Mesenchymal stem cell (in vitro differentiated cells and primary cell): Measurements from ENCODE around the gene GRAMD4.

Experiments used
- DNase-seq: peaks from one replicate; pipeline ENCODE4 v3.0.0-alpha.2; 2013
- H2AFZ ChIP-seq: one replicate; pipeline ENCODE4 v1.6.1; 2013; ENCODE audit warnings: low read depth, mild to moderate bottlenecking, control low read depth, inconsistent platforms, low read length, moderate library complexity
- H2AK5ac ChIP-seq: 2 replicates; pipeline ENCODE4 v1.6.1; 2013; ENCODE audit warnings: low read length, moderate library complexity, mild to moderate bottlenecking, inconsistent platforms; ENCODE audit not compliant: severe bottlenecking
- H2BK120ac ChIP-seq: one replicate; pipeline ENCODE4 v1.6.1; 2013; ENCODE audit warnings: low read depth, mild to moderate bottlenecking, inconsistent platforms, low read length, moderate library complexity
- H2BK12ac ChIP-seq, 2 experiments: one replicate each; pipeline ENCODE4 v1.6.1; 2013; ENCODE audit warnings: inconsistent platforms in 2 of 2, low read length in 2 of 2, mild to moderate bottlenecking in 2 of 2, moderate library complexity in 2 of 2, control low read depth in 1 of 2
- H2BK15ac ChIP-seq: one replicate; pipeline ENCODE4 v1.6.1; 2013; ENCODE audit warnings: mild to moderate bottlenecking, low read depth, inconsistent platforms; ENCODE audit not compliant: poor library complexity, severe bottlenecking
- H2BK5ac ChIP-seq: 2 replicates; pipeline ENCODE4 v1.6.1; 2013; ENCODE audit warnings: low read depth, mild to moderate bottlenecking, low read length, control low read depth, inconsistent platforms; ENCODE audit not compliant: poor library complexity, severe bottlenecking
- H3K14ac ChIP-seq, 2 experiments: one replicate each; pipeline ENCODE4 v1.6.1; 2013; ENCODE audit warnings: inconsistent platforms in 2 of 2, low read length in 2 of 2, control low read depth in 1 of 2, mild to moderate bottlenecking in 1 of 2, moderate library complexity in 1 of 2
- H3K18ac ChIP-seq, 2 experiments: one replicate each; pipeline ENCODE4 v1.6.1; 2013; ENCODE audit warnings: inconsistent platforms in 2 of 2, low read length in 2 of 2, control low read depth in 1 of 2, low read depth in 1 of 2, mild to moderate bottlenecking in 1 of 2
- H3K23ac ChIP-seq, 2 experiments: one replicate each; pipeline ENCODE4 v1.6.1; 2013; ENCODE audit warnings: inconsistent platforms in 2 of 2, low read length in 2 of 2, mild to moderate bottlenecking in 2 of 2, moderate library complexity in 2 of 2, control low read depth in 1 of 2
- H3K27ac ChIP-seq: 2 replicates; pipeline ENCODE4 v1.5.1; 2013; ENCODE audit warnings: mild to moderate bottlenecking, moderate library complexity, low read length, control low read depth, inconsistent platforms; ENCODE audit not compliant: poor library complexity, severe bottlenecking
- H3K27me3 ChIP-seq, 2 experiments: 2 replicates each; pipeline versions ENCODE4 v1.6.1 to v1.7.0; 2013; ENCODE audit warnings: low read length in 2 of 2, mild to moderate bottlenecking in 2 of 2, moderate library complexity in 2 of 2, control low read depth in 1 of 2, inconsistent platforms in 1 of 2; ENCODE audit not compliant: control insufficient read depth in 1 of 2, insufficient read depth in 1 of 2
- H3K36me3 ChIP-seq, 2 experiments: 2 replicates each; pipeline versions ENCODE4 v1.6.1 to v1.7.0; 2013; ENCODE audit warnings: low read length in 2 of 2, control low read depth in 1 of 2, inconsistent platforms in 1 of 2, low read depth in 1 of 2, mild to moderate bottlenecking in 1 of 2; ENCODE audit not compliant: insufficient read depth in 2 of 2, control insufficient read depth in 1 of 2
- H3K4ac ChIP-seq, 2 experiments: one replicate each; pipeline ENCODE4 v1.6.1; 2013; ENCODE audit warnings: inconsistent platforms in 2 of 2, low read length in 2 of 2, mild to moderate bottlenecking in 2 of 2, moderate library complexity in 2 of 2, control low read depth in 1 of 2, low read depth in 1 of 2
- H3K4me1 ChIP-seq: 2 replicates; pipeline ENCODE4 v1.6.1; 2013; ENCODE audit warnings: low read depth, low read length, control low read depth; ENCODE audit not compliant: control insufficient read depth, insufficient read depth
- H3K4me2 ChIP-seq: 2 replicates; pipeline ENCODE4 v1.6.1; 2013; ENCODE audit warnings: low read length, mild to moderate bottlenecking, inconsistent platforms; ENCODE audit not compliant: poor library complexity, severe bottlenecking
- H3K4me3 ChIP-seq, 2 experiments: 2 replicates each; pipeline versions ENCODE4 v1.5.1 to v1.7.0; 2013; ENCODE audit warnings: low read length in 2 of 2, mild to moderate bottlenecking in 2 of 2, control low read depth in 1 of 2, low read depth in 1 of 2; ENCODE audit not compliant: insufficient read depth in 1 of 2
- H3K79me1 ChIP-seq: replicated peaks from 2 replicates; pipeline ENCODE4 v1.6.1; 2013; ENCODE audit warnings: mild to moderate bottlenecking, control low read depth, low read length, inconsistent platforms; ENCODE audit not compliant: poor library complexity, severe bottlenecking
- H3K9ac ChIP-seq: 2 replicates; pipeline ENCODE4 v1.7.0; 2013; ENCODE audit warnings: mild to moderate bottlenecking, low read length, moderate library complexity
- H3K9me3 ChIP-seq: 2 replicates; pipeline ENCODE4 v1.7.0; 2013; ENCODE audit warnings: mild to moderate bottlenecking, low read length; ENCODE audit not compliant: control insufficient read depth
- H4K8ac ChIP-seq: one replicate; pipeline ENCODE4 v1.6.1; 2013; ENCODE audit warnings: inconsistent platforms, mild to moderate bottlenecking, low read length, moderate library complexity
- H4K91ac ChIP-seq: one replicate; pipeline ENCODE4 v1.6.1; 2013; ENCODE audit warnings: mild to moderate bottlenecking, low read length, inconsistent platforms
- WGBS: methylation state at CpG from one replicate; pipeline ENCODE4 v1.1.7; 2013; ENCODE audit warnings: mixed read lengths; 5-methylcytosine and 5-hydroxymethylcytosine counted together

The GRAMD4 gene

GRCh38 chr22:46610356-46610755 lies 9.8 kb upstream of the GRAMD4 start:
- Histone ChIP-seq H3K36me3 (peaks cover 0 to 8% of the 10 kb centered on the region in 2 experiments), H2AFZ (no peak overlapping the region), H3K27me3 (no peaks in the 10 kb centered on the region), H3K9me3 (no peaks in the 10 kb centered on the region), H2BK120ac (no peak overlapping the region), H3K23ac (no peak overlapping the region), H3K27ac (no peak overlapping the region), H2BK5ac (no peak overlapping the region), H3K9ac (no peak overlapping the region), H2AK5ac (no peak overlapping the region), H4K8ac (no peak overlapping the region), H3K4me3 (no peak overlapping the region), H3K79me1 (peaks cover 42% of the 10 kb centered on the region), H2BK15ac (no peak overlapping the region), H3K4me2 (no peak overlapping the region), H3K18ac (no peak overlapping the region), H2BK12ac (no peak overlapping the region), H3K14ac (no peak overlapping the region), H3K4ac (no peak overlapping the region), H3K4me1 (peaks cover 20% of the 10 kb centered on the region), H4K91ac (no peak overlapping the region)
- DNase-seq, result no peak
- 86% methylated on average over 12 of the region's 12 CpGs for WGBS

DNA sequence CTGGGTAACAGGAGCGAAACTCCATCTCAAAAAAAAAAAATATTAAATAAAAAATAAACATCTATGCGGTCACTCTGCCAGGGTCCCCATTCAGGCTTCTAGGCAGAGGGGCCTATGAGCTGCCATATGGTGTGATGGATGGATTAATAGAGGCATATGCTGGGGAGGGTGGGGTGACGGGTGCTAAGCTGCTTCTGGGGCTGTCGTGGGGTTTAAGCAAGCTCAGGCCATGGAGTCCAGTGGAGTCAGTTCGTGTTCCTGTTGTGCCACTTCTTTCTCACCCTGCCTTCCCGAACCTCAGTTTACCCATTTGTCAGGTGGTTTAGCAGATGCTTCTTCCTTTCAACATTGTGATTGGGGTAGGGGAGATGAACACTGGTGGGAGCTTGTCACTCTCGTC lies 9.0 kb upstream of the GRAMD4 start:
- Histone ChIP-seq H4K91ac (no peak overlapping the region), H3K18ac (no peak overlapping the region), H3K4me1 (peaks cover 20% of the 10 kb centered on the region), H4K8ac (no peak overlapping the region), H3K36me3 (peaks cover 0 to 8% of the 10 kb centered on the region in 2 experiments), H3K4me2 (no peak overlapping the region), H3K23ac (no peak overlapping the region), H3K79me1 (peaks cover 40% of the 10 kb centered on the region), H2AK5ac (no peak overlapping the region), H2BK5ac (no peak overlapping the region), H2BK120ac (no peak overlapping the region), H3K9me3 (no peaks in the 10 kb centered on the region), H3K4ac (no peak overlapping the region), H3K14ac (no peak overlapping the region), H2AFZ (no peak overlapping the region), H3K9ac (no peak overlapping the region), H2BK15ac (no peak overlapping the region), H2BK12ac (no peak overlapping the region), H3K27me3 (no peaks in the 10 kb centered on the region), H3K27ac (no peak overlapping the region), H3K4me3 (no peak overlapping the region)
- WGBS, result 97% methylated on average over 6 of the region's 7 CpGs
- DNase-seq, result no peak

- no peak overlapping the region for H2BK15ac ChIP-seq
- no peak overlapping the region for H3K4me2 ChIP-seq
- H3K18ac ChIP-seq, result peak overlapping the region; percentile 67 to 69
- H3K14ac ChIP-seq, result peak overlapping the region in 1 of 2 experiments; percentile 51
- no peak overlapping the region for H2BK5ac ChIP-seq
- H3K27ac ChIP-seq, result no peak overlapping the region
- H3K4me3 ChIP-seq, result no peak overlapping the region
- H4K91ac ChIP-seq, result peak overlapping the region; percentile 66
- H3K27me3 ChIP-seq, result no peaks in the 10 kb centered on the region
- WGBS, result 80% methylated on average over 13 of the region's 13 CpGs
- H2BK12ac ChIP-seq, result peak overlapping the region; percentile 61 to 73
- H3K23ac ChIP-seq, result no peak overlapping the region
- H4K8ac ChIP-seq, result peak overlapping the region; percentile 87
- H3K4me1 ChIP-seq, result peaks cover 23% of the 10 kb centered on the region
- no peak for DNase-seq
- no peaks in the 10 kb centered on the region for H3K9me3 ChIP-seq
- peaks cover 0 to 8% of the 10 kb centered on the region in 2 experiments for H3K36me3 ChIP-seq
- H3K9ac ChIP-seq, result no peak overlapping the region
- H3K4ac ChIP-seq, result peak overlapping the region; percentile 53 to 55
- no peak overlapping the region for H2AK5ac ChIP-seq
- no peak overlapping the region for H2AFZ ChIP-seq
- no peak overlapping the region for H2BK120ac ChIP-seq
- H3K79me1 ChIP-seq, result peaks cover 37% of the 10 kb centered on the region
These were observed 7.8 kb upstream of the GRAMD4 start for GRCh38 chr22:46612341-46612903.

GRCh38 chr22:46612904-46613605 lies 7.1 kb upstream of the GRAMD4 start:
- Histone ChIP-seq H4K91ac (peak overlapping the region; percentile 76), H4K8ac (peak overlapping the region; percentile 20), H3K27me3 (no peaks in the 10 kb centered on the region), H3K9ac (no peak overlapping the region), H2AK5ac (peak overlapping the region; percentile 46), H2AFZ (no peak overlapping the region), H3K14ac (peak overlapping the region in 1 of 2 experiments; percentile 31), H2BK12ac (peak overlapping the region; percentile 6 to 29), H2BK15ac (no peak overlapping the region), H3K4me3 (no peak overlapping the region), H3K9me3 (no peaks in the 10 kb centered on the region), H3K23ac (peak overlapping the region in 1 of 2 experiments; percentile 9), H3K36me3 (peaks cover 0 to 3% of the 10 kb centered on the region in 2 experiments), H3K27ac (no peak overlapping the region), H3K4me2 (no peak overlapping the region), H3K4me1 (peaks cover 29% of the 10 kb centered on the region), H3K4ac (peak overlapping the region; percentile 37 to 55), H3K18ac (peak overlapping the region; percentile 67 to 80), H2BK120ac (no peak overlapping the region), H2BK5ac (no peak overlapping the region), H3K79me1 (peaks cover 33% of the 10 kb centered on the region)
- WGBS, result 45% methylated on average over 17 of the region's 23 CpGs
- peak; percentile 29 for DNase-seq
